C4-2B (cell line): ENCODE measurements around the gene KLRK1.

Source experiments
- ZFX ChIP-seq: fragments of 450-650 bp; IDR thresholded peaks from 2 replicates; pipeline ENCODE4 v1.6.1; 2017
- TF ChIP-seq, protein P1 (sequence below): fragments of 450-650 bp; conservative IDR thresholded peaks from 2 replicates; pipeline ENCODE4 v1.5.1; 2017; ENCODE audit warnings: mild to moderate bottlenecking

DNA sequence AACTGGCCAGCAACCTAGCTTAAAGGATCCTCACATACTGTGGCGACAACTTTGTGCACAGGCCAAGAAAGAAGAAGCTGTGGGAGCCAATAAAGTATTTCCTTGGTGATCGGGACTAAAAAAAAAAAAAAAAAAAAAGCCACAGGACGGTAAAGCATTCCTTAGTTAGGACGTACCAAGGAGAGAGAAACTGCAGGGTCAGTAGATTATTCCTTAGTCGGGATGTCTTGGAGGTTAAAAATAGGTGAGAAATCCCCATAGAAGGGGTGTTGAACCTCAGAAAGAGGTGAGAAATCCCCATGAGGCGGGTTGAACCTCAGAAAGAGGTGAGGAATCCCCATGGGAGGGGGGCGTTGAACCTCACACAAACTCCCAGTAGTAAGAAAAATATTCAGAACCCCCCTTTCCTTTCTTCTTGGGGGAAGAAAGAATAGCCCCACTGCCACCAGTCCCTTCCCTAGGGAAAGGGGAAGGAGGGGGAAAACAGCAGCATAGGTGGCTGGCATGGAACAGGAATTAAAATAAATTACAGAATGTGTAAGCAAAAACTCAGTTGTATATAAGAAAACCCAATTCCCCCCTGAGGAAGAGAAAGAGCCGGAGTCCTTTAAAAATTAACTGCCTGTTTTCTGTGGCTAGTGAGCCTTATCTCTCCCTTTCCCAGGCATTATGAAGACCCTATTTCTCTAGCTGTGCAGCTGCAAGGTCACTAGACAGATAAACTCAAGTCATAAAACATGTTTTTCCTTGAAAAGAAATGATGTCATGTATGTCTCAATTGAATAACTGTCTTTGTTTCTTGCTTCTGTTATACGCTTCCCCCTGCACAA lies 26.8 kb downstream of the KLRK1 start:
- TF ChIP-seq, protein P1, sequence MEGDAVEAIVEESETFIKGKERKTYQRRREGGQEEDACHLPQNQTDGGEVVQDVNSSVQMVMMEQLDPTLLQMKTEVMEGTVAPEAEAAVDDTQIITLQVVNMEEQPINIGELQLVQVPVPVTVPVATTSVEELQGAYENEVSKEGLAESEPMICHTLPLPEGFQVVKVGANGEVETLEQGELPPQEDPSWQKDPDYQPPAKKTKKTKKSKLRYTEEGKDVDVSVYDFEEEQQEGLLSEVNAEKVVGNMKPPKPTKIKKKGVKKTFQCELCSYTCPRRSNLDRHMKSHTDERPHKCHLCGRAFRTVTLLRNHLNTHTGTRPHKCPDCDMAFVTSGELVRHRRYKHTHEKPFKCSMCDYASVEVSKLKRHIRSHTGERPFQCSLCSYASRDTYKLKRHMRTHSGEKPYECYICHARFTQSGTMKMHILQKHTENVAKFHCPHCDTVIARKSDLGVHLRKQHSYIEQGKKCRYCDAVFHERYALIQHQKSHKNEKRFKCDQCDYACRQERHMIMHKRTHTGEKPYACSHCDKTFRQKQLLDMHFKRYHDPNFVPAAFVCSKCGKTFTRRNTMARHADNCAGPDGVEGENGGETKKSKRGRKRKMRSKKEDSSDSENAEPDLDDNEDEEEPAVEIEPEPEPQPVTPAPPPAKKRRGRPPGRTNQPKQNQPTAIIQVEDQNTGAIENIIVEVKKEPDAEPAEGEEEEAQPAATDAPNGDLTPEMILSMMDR: no peak
- TF ChIP-seq ZFX: no peak
